K562 (cell line): ENCODE data around the gene NEMP2. TPM values are rescaled to one million over a fixed set of nuclear protein-coding genes. Genes with fewer than 3 reads are reported as not detected.

Experiments used
- ATAC-seq: fragments of 200-7000 bp; cut with Tn5 transposase; 3 replicates; pipeline ENCODE4 v1.9.1; 2020; ENCODE audit warnings: moderate library complexity
- BruUV-seq: library from RNA; stranded (reverse); fragments of 400-500 nt; replicated peaks from 2 replicates; lab custom pipeline; 2021; lab: Mats Ljungman, UMichigan
- CTCF ChIA-PET: fragments of 300-600 bp; formaldehyde crosslinking; extraction: SDS; loops from one replicate; lab custom pipeline; 2021; ENCODE audit warnings: low intra/inter-chr PET ratio; lab: Yijun Ruan, JAX
- POLR2A ChIA-PET: fragments of 300-600, 350-650 bp; sonication (Branson Sonifier 250); formaldehyde crosslinking; extraction: SDS; loops from one replicate; lab custom pipeline; 2021; ENCODE audit warnings: antibody characterized with exemption, inconsistent platforms; lab: Yijun Ruan, JAX
- DNase-seq, 4 experiments: peaks; one replicate each; pipeline versions ENCODE4 v3.0.0 to v3.0.0-alpha.2; 2011 to 2018; ENCODE audit warnings: low spot score in 3 of 4, mixed read lengths in 3 of 4; ENCODE audit errors: extremely low read depth in 1 of 4
- FAIRE-seq: peaks from 2 replicates; lab custom pipeline; 2011; peaks lifted over from hg19 to GRCh38; lab: Jason Lieb, UNC
- H2AFZ ChIP-seq: 2 replicates; pipeline ENCODE4 v1.6.0; 2011; ENCODE audit warnings: low read depth, low read length, control low read depth, inconsistent platforms
- H3K27ac ChIP-seq: fragments of 200-600 bp; 3 replicates; pipeline ENCODE4 v1.8.0; 2011; ENCODE audit warnings: low read depth, mild to moderate bottlenecking, control low read depth, inconsistent platforms, low read length, moderate library complexity, mixed read lengths; ENCODE audit errors: extremely low read depth
- H3K27me3 ChIP-seq, 2 experiments: fragments of 300-600 bp in 1 of 2; 2 replicates in 1 of 2; 3 replicates in 1 of 2; pipeline versions ENCODE4 v1.6.0 to v1.8.0; 2011; ENCODE audit warnings: inconsistent platforms in 2 of 2, low read length in 2 of 2, mild to moderate bottlenecking in 1 of 2, mixed read lengths in 1 of 2, moderate library complexity in 1 of 2; ENCODE audit not compliant: control insufficient read depth in 2 of 2, insufficient read depth in 2 of 2
- H3K36me3 ChIP-seq: fragments of 300-600 bp; 3 replicates; pipeline ENCODE4 v1.8.0; 2011; ENCODE audit warnings: mild to moderate bottlenecking, low read length, inconsistent platforms; ENCODE audit not compliant: control insufficient read depth, insufficient read depth
- H3K4me1 ChIP-seq, 2 experiments: fragments of 200-600 bp in 1 of 2; replicated peaks in 1 of 2; 2 replicates in 1 of 2; 3 replicates in 1 of 2; pipeline versions ENCODE4 v1.5.1 to v1.8.0; 2011; ENCODE audit warnings: inconsistent platforms in 2 of 2, low read length in 2 of 2, mild to moderate bottlenecking in 1 of 2, mixed read lengths in 1 of 2, moderate library complexity in 1 of 2; ENCODE audit not compliant: control insufficient read depth in 2 of 2, insufficient read depth in 2 of 2
- H3K4me2 ChIP-seq: 2 replicates; pipeline ENCODE4 v1.6.1; 2011; ENCODE audit warnings: low read length, control low read depth, inconsistent platforms, mixed read lengths; ENCODE audit not compliant: insufficient read depth
- H3K4me3 ChIP-seq: fragments of 200-600 bp; sonication (generic), shearing (Covaris generic); 2 replicates; pipeline ENCODE4 v1.5.1; 2016; ENCODE audit warnings: control low read depth, inconsistent platforms
- H3K79me2 ChIP-seq: fragments of 200-600 bp; 3 replicates; pipeline ENCODE4 v1.8.0; 2011; ENCODE audit warnings: low read length, inconsistent platforms; ENCODE audit not compliant: control insufficient read depth, insufficient read depth
- H3K9ac ChIP-seq, 2 experiments: 2 replicates each; pipeline versions ENCODE4 v1.6.0 to v1.6.1; 2011; ENCODE audit warnings: low read depth in 2 of 2, low read length in 2 of 2, control low read depth in 1 of 2, inconsistent platforms in 1 of 2, mild to moderate bottlenecking in 1 of 2, mixed read lengths in 1 of 2; ENCODE audit not compliant: insufficient read depth in 1 of 2
- H3K9me1 ChIP-seq: one replicate; pipeline ENCODE4 v1.6.0; 2011; ENCODE audit warnings: inconsistent platforms, mild to moderate bottlenecking, low read length, moderate library complexity; ENCODE audit not compliant: control insufficient read depth, insufficient read depth
- H3K9me3 ChIP-seq: replicated peaks from 2 replicates; pipeline ENCODE4 v1.5.1; 2011; ENCODE audit warnings: low read depth, low read length, inconsistent platforms; ENCODE audit not compliant: control insufficient read depth, insufficient read depth
- H4K20me1 ChIP-seq: replicated peaks from 2 replicates; pipeline ENCODE4 v1.6.1; 2011; ENCODE audit warnings: low read length, inconsistent platforms, mixed read lengths; ENCODE audit not compliant: control insufficient read depth, insufficient read depth
- CAMTA2 ChIP-seq: fragments of 250-450 bp; sonication (Bioruptor Pico); conservative IDR thresholded peaks from 2 replicates; pipeline ENCODE4 v1.5.1; 2022
- HDGF ChIP-seq: fragments of 450-650 bp; IDR thresholded peaks from 2 replicates; pipeline ENCODE4 v1.6.1; 2016
- MECOM ChIP-seq: fragments of 250-450 bp; sonication (Bioruptor Pico); IDR thresholded peaks from 2 replicates; pipeline ENCODE4 v1.8.0; 2022; ENCODE audit warnings: inconsistent platforms
- MTA3 ChIP-seq: fragments of 450-650 bp; formaldehyde crosslinking; IDR thresholded peaks from 2 replicates; pipeline ENCODE4 v1.6.1; 2017; ENCODE audit warnings: mild to moderate bottlenecking, borderline replicate concordance
- POLR2A ChIP-seq: fragments of 450-650 bp; conservative IDR thresholded peaks from 2 replicates; pipeline ENCODE4 v1.6.1; 2016
- RBM15 ChIP-seq: fragments of 200-400 bp; formaldehyde crosslinking; IDR thresholded peaks from 2 replicates; pipeline ENCODE4 v1.6.1; 2018; ENCODE audit warnings: mild to moderate bottlenecking, low read length, moderate library complexity; ENCODE audit not compliant: insufficient read depth
- SAFB ChIP-seq: fragments of 200-400 bp; formaldehyde crosslinking; IDR thresholded peaks from 2 replicates; pipeline ENCODE4 v1.6.1; 2017; ENCODE audit warnings: low read depth, low read length, borderline replicate concordance
- ZNF134 ChIP-seq: fragments of 250-450 bp; sonication (Bioruptor Pico); conservative IDR thresholded peaks from 2 replicates; pipeline ENCODE4 v1.4.0; 2020
- ZNF445 ChIP-seq: fragments of 250-450 bp; sonication (Bioruptor Pico); IDR thresholded peaks from 2 replicates; pipeline ENCODE4 v1.4.0; 2020; ENCODE audit warnings: low read depth, mild to moderate bottlenecking, moderate library complexity
- in situ Hi-C: fragments of 300-500 bp; cut with MboI; formaldehyde crosslinking; loops from 4 replicates; pipeline ENCODE4 v1.15.0; 2018; ENCODE audit warnings: inconsistent platforms, mixed read lengths
- intact Hi-C: fragments of 100-400 bp; cut with micrococcal nuclease; formaldehyde crosslinking; loops from 2 replicates; pipeline ENCODE4 v1.14.2; 2022
- polyA plus RNA-seq, 8 experiments: library from polyadenylated mRNA; depleted of rRNA in 4 of 8; stranded (reverse) in 5 of 8; unstranded in 3 of 8; fragments of >200 nt; fragmentation: Nextera tagmentation in 2 of 8; fragmentation: Illumina TruSeq in 1 of 8; extraction: Ambion mirVana in 2 of 8; extraction: Trizol in 1 of 8; gene quantifications; 2 replicates each; pipeline versions ENCODE4 v1.2.1 to v1.2.3, GENCODE V29; 2011 to 2014; ENCODE audit warnings: inconsistent platforms in 1 of 8, missing spikeins in 1 of 8
- total RNA-seq, 7 experiments: library from RNA; depleted of rRNA in 6 of 7; stranded (reverse); fragments of >200 nt in 6 of 7; fragmentation: Illumina TruSeq in 2 of 7; extraction: Trizol in 2 of 7; gene quantifications; 2 replicates each; pipeline versions ENCODE4 v1.2.1 to v1.2.3, GENCODE V29; 2011 to 2021; ENCODE audit warnings: low replicate concordance in 1 of 7
- TF ChIP-seq, protein P1 (sequence below), 3 experiments: fragments of 200-800 bp in 1 of 3; fragments of 250-450 bp in 1 of 3; fragments of 450-650 bp in 1 of 3; sonication (Bioruptor Pico) in 1 of 3; sonication (Bioruptor generic) in 1 of 3; formaldehyde crosslinking in 1 of 3; IDR thresholded peaks; 2 replicates each; pipeline versions ENCODE4 v1.6.1 to v1.8.0; 2016 to 2022; ENCODE audit warnings: mild to moderate bottlenecking in 2 of 3, missing genetic modification characterization in 2 of 3, missing compliant biosample characterization in 1 of 3, moderate library complexity in 1 of 3
- TF ChIP-seq, protein P2 (sequence below): fragments of 450-650 bp; IDR thresholded peaks from 2 replicates; pipeline ENCODE4 v1.6.1; 2017; ENCODE audit warnings: antibody characterized with exemption, mild to moderate bottlenecking
- TF ChIP-seq, protein P3 (sequence below): fragments of 450-650 bp; conservative IDR thresholded peaks from 2 replicates; pipeline ENCODE4 v1.6.1; 2016; ENCODE audit warnings: missing genetic modification characterization, low read depth, mild to moderate bottlenecking, missing compliant biosample characterization, moderate library complexity
- TF ChIP-seq, protein P4 (sequence below): fragments of 250-450 bp; sonication (Bioruptor Pico); IDR thresholded peaks from 2 replicates; pipeline ENCODE4 v1.4.0; 2020

Gene NEMP2
- total and polyA plus RNA-seq, 9 of the 15 experiments (the other 6 are each of a cell fraction or from before 2014, with no cell fraction given): 0.32 to 3.0 (median 1.7) TPM

DNA sequence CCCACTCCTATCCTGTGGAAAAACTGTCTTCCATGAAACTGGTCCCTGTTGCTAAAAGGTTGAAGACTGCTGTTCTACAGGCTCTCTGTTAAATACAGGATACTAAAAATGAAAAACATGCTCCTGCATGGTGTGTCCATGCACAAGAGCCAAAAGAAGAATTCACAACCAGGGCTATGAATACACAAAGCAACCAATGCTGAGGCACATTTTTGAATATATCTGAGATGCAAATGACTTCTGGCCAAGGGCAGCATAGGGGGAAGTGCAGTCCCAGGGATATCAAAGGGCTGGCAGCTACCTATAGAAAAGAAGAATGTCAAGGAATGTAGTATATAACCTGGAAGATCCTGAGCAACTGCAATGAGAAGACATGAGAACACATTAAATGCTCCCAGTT is 6.6 kb downstream of the NEMP2 start:
- H3K4me2 ChIP-seq: no peak overlapping the region
- in situ Hi-C loops: no loop called here
- ChIA-PET CTCF (no interaction called here), POLR2A (no interaction called here)
- FAIRE-seq (no peak), ATAC-seq (no peak), DNase-seq (no peak)
- H3K4me1 ChIP-seq: peaks cover 0 to 33% of the 10 kb centered on the region in 2 experiments; a peak in 3 of 5 replicates
- no peaks in the 10 kb centered on the region for H4K20me1 ChIP-seq
- H3K4me3 ChIP-seq: no peak overlapping the region
- H3K27me3 ChIP-seq: no peaks in the 10 kb centered on the region
- no peaks in the 10 kb centered on the region for H3K9me1 ChIP-seq
- no peak overlapping the region for H2AFZ ChIP-seq
- TF ChIP-seq, protein P1, sequence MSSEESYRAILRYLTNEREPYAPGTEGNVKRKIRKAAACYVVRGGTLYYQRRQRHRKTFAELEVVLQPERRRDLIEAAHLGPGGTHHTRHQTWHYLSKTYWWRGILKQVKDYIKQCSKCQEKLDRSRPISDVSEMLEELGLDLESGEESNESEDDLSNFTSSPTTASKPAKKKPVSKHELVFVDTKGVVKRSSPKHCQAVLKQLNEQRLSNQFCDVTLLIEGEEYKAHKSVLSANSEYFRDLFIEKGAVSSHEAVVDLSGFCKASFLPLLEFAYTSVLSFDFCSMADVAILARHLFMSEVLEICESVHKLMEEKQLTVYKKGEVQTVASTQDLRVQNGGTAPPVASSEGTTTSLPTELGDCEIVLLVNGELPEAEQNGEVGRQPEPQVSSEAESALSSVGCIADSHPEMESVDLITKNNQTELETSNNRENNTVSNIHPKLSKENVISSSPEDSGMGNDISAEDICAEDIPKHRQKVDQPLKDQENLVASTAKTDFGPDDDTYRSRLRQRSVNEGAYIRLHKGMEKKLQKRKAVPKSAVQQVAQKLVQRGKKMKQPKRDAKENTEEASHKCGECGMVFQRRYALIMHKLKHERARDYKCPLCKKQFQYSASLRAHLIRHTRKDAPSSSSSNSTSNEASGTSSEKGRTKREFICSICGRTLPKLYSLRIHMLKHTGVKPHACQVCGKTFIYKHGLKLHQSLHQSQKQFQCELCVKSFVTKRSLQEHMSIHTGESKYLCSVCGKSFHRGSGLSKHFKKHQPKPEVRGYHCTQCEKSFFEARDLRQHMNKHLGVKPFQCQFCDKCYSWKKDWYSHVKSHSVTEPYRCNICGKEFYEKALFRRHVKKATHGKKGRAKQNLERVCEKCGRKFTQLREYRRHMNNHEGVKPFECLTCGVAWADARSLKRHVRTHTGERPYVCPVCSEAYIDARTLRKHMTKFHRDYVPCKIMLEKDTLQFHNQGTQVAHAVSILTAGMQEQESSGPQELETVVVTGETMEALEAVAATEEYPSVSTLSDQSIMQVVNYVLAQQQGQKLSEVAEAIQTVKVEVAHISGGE (CRISPR knock-in tag; IDR thresholded peaks at IDR 0.05): no peak
- TF ChIP-seq SAFB: no peak
- TF ChIP-seq ZNF134 (CRISPR knock-in tag): no peak
- no peak for TF ChIP-seq CAMTA2 (CRISPR knock-in tag)
- TF ChIP-seq MECOM (CRISPR knock-in tag): no peak
- no peak for TF ChIP-seq MTA3
- TF ChIP-seq, protein P2, sequence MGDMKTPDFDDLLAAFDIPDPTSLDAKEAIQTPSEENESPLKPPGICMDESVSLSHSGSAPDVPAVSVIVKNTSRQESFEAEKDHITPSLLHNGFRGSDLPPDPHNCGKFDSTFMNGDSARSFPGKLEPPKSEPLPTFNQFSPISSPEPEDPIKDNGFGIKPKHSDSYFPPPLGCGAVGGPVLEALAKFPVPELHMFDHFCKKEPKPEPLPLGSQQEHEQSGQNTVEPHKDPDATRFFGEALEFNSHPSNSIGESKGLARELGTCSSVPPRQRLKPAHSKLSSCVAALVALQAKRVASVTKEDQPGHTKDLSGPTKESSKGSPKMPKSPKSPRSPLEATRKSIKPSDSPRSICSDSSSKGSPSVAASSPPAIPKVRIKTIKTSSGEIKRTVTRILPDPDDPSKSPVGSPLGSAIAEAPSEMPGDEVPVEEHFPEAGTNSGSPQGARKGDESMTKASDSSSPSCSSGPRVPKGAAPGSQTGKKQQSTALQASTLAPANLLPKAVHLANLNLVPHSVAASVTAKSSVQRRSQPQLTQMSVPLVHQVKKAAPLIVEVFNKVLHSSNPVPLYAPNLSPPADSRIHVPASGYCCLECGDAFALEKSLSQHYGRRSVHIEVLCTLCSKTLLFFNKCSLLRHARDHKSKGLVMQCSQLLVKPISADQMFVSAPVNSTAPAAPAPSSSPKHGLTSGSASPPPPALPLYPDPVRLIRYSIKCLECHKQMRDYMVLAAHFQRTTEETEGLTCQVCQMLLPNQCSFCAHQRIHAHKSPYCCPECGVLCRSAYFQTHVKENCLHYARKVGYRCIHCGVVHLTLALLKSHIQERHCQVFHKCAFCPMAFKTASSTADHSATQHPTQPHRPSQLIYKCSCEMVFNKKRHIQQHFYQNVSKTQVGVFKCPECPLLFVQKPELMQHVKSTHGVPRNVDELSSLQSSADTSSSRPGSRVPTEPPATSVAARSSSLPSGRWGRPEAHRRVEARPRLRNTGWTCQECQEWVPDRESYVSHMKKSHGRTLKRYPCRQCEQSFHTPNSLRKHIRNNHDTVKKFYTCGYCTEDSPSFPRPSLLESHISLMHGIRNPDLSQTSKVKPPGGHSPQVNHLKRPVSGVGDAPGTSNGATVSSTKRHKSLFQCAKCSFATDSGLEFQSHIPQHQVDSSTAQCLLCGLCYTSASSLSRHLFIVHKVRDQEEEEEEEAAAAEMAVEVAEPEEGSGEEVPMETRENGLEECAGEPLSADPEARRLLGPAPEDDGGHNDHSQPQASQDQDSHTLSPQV: no peak
- TF ChIP-seq, protein P3, sequence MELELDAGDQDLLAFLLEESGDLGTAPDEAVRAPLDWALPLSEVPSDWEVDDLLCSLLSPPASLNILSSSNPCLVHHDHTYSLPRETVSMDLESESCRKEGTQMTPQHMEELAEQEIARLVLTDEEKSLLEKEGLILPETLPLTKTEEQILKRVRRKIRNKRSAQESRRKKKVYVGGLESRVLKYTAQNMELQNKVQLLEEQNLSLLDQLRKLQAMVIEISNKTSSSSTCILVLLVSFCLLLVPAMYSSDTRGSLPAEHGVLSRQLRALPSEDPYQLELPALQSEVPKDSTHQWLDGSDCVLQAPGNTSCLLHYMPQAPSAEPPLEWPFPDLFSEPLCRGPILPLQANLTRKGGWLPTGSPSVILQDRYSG: no peak
- TF ChIP-seq, protein P4, sequence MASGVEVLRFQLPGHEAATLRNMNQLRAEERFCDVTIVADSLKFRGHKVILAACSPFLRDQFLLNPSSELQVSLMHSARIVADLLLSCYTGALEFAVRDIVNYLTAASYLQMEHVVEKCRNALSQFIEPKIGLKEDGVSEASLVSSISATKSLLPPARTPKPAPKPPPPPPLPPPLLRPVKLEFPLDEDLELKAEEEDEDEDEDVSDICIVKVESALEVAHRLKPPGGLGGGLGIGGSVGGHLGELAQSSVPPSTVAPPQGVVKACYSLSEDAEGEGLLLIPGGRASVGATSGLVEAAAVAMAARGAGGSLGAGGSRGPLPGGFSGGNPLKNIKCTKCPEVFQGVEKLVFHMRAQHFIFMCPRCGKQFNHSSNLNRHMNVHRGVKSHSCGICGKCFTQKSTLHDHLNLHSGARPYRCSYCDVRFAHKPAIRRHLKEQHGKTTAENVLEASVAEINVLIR (CRISPR knock-in tag): no peak
- TF ChIP-seq HDGF: no peak
- no peak for TF ChIP-seq ZNF445 (CRISPR knock-in tag)
- TF ChIP-seq POLR2A: no peak
- no peak for TF ChIP-seq RBM15
- H3K79me2 ChIP-seq: no peaks in the 10 kb centered on the region
- no peak overlapping the region for H3K27ac ChIP-seq
- no peaks in the 10 kb centered on the region for H3K9me3 ChIP-seq
- no peaks in the 10 kb centered on the region for H3K36me3 ChIP-seq
- no TSS peak for BruUV-seq
- H3K9ac ChIP-seq: no peak overlapping the region
- intact Hi-C loops: no loop called here
